GM18868 (cell line): ENCODE results near the gene GJD3.

ENCODE experiments used
- ATAC-seq: cut with Tn5 transposase; IDR thresholded peaks from one replicate; pipeline ENCODE4 v1.9.1; 2021; ENCODE audit warnings: mild to moderate bottlenecking, moderate library complexity; ENCODE audit not compliant: unreplicated experiment

The GJD3 gene

GRCh38 chr17:40326014-40326831, 38.3 kb downstream of the GJD3 start:
- peak; percentile 24 for ATAC-seq

- no peak for ATAC-seq
These were observed 39.2 kb downstream of the GJD3 start for GRCh38 chr17:40325156-40326013.

- no peak for ATAC-seq
These were observed 40.9 kb downstream of the GJD3 start for GRCh38 chr17:40323391-40324381.

GRCh38 chr17:40322358-40323315, 41.9 kb downstream of the GJD3 start:
- no peak for ATAC-seq

- ATAC-seq: no peak
These were observed 42.6 kb downstream of the GJD3 start for GRCh38 chr17:40321961-40322357.

- ATAC-seq: no peak
These were observed 43.0 kb downstream of the GJD3 start for GRCh38 chr17:40321524-40321929.

GRCh38 chr17:40320756-40321523, 43.6 kb downstream of the GJD3 start:
- ATAC-seq: no peak

GRCh38 chr17:40319651-40320540, 44.6 kb downstream of the GJD3 start:
- ATAC-seq: no peak

- no peak for ATAC-seq
These were observed 45.6 kb downstream of the GJD3 start for GRCh38 chr17:40318830-40319391.

- peak; percentile 49 for ATAC-seq
These were observed 46.4 kb downstream of the GJD3 start for GRCh38 chr17:40317880-40318829.

- no peak for ATAC-seq
These were observed 47.1 kb downstream of the GJD3 start for GRCh38 chr17:40317345-40317873.

GRCh38 chr17:40316571-40317344, 47.8 kb downstream of the GJD3 start:
- ATAC-seq: no peak

GRCh38 chr17:40315678-40316570, 48.6 kb downstream of the GJD3 start:
- ATAC-seq: no peak

- ATAC-seq: no peak
These were observed 49.3 kb downstream of the GJD3 start for GRCh38 chr17:40315206-40315605.
